IPS-20b (cell line): ENCODE data around the gene C1orf159.
"Not testable (repeated sequence)": the region's sequence is repeated elsewhere in the genome, so short reads cannot be mapped to it uniquely, and the experiment has no call there.

Source experiments
- H3K27ac ChIP-seq: one replicate; pipeline ENCODE4 v1.5.1; 2013; ENCODE audit warnings: low read length
- H3K27me3 ChIP-seq: 2 replicates; pipeline ENCODE4 v1.6.1; 2013; ENCODE audit warnings: mild to moderate bottlenecking, low read length, inconsistent platforms; ENCODE audit not compliant: insufficient read depth
- H3K36me3 ChIP-seq: 2 replicates; pipeline ENCODE4 v1.6.1; 2013; ENCODE audit warnings: low read depth, mild to moderate bottlenecking, inconsistent platforms, low read length, moderate library complexity; ENCODE audit not compliant: insufficient read depth
- H3K4me1 ChIP-seq: 2 replicates; pipeline ENCODE4 v1.6.1; 2013; ENCODE audit warnings: mild to moderate bottlenecking, control low read depth, inconsistent platforms, low read length, moderate library complexity; ENCODE audit not compliant: insufficient read depth
- H3K4me3 ChIP-seq: 2 replicates; pipeline ENCODE4 v1.5.1; 2013; ENCODE audit warnings: mild to moderate bottlenecking, low read length, inconsistent platforms
- H3K9ac ChIP-seq: 2 replicates; pipeline ENCODE4 v1.6.1; 2013; ENCODE audit warnings: low read depth, mild to moderate bottlenecking, inconsistent platforms, low read length, moderate library complexity
- H3K9me3 ChIP-seq: 2 replicates; pipeline ENCODE4 v1.6.1; 2013; ENCODE audit warnings: mild to moderate bottlenecking, low read depth, low read length, inconsistent platforms; ENCODE audit not compliant: insufficient read depth

The C1orf159 gene

GRCh38 chr1:1148569-1148968, 32.7 kb upstream of the C1orf159 start:
- H3K27me3 ChIP-seq: no peaks in the 10 kb centered on the region
- H3K9me3 ChIP-seq: peaks cover 5% of the 10 kb centered on the region
- no peak overlapping the region for H3K4me3 ChIP-seq
- no peak overlapping the region for H3K9ac ChIP-seq
- no peaks in the 10 kb centered on the region for H3K36me3 ChIP-seq
- H3K4me1 ChIP-seq: no peaks in the 10 kb centered on the region
- H3K27ac ChIP-seq: no peak overlapping the region

GRCh38 chr1:1148061-1148460, 32.2 kb upstream of the C1orf159 start:
- H3K9me3 ChIP-seq: peaks cover 4% of the 10 kb centered on the region; the same call in 1 of the 2 replicates
- H3K27me3 ChIP-seq: no peaks in the 10 kb centered on the region
- no peaks in the 10 kb centered on the region for H3K36me3 ChIP-seq
- H3K27ac ChIP-seq: no peak overlapping the region
- no peak overlapping the region for H3K9ac ChIP-seq
- no peaks in the 10 kb centered on the region for H3K4me1 ChIP-seq
- H3K4me3 ChIP-seq: no peak overlapping the region

GRCh38 chr1:1146596-1146995, 30.7 kb upstream of the C1orf159 start:
- Histone ChIP-seq H3K9ac (no peak overlapping the region), H3K36me3 (no peaks in the 10 kb centered on the region), H3K4me1 (no peaks in the 10 kb centered on the region), H3K9me3 (no peaks in the 10 kb centered on the region), H3K27ac (no peak overlapping the region), H3K27me3 (no peaks in the 10 kb centered on the region), H3K4me3 (no peak overlapping the region)

- Histone ChIP-seq H3K9ac (no peak overlapping the region), H3K36me3 (no peaks in the 10 kb centered on the region), H3K27me3 (no peaks in the 10 kb centered on the region), H3K4me1 (no peaks in the 10 kb centered on the region), H3K4me3 (no peak overlapping the region), H3K27ac (no peak overlapping the region), H3K9me3 (no peaks in the 10 kb centered on the region)
Measured at GRCh38 chr1:1146026-1146425, 30.1 kb upstream of the C1orf159 start.

- H3K36me3 ChIP-seq: no peaks in the 10 kb centered on the region
- H3K27ac ChIP-seq: no peak overlapping the region
- H3K9ac ChIP-seq: no peak overlapping the region
- no peaks in the 10 kb centered on the region for H3K27me3 ChIP-seq
- no peaks in the 10 kb centered on the region for H3K4me1 ChIP-seq
- H3K4me3 ChIP-seq: no peak overlapping the region
- H3K9me3 ChIP-seq: no peaks in the 10 kb centered on the region
Measured at GRCh38 chr1:1145547-1145914, 29.6 kb upstream of the C1orf159 start.

GRCh38 chr1:1144843-1145546, 29.1 kb upstream of the C1orf159 start:
- H3K9me3 ChIP-seq: no peaks in the 10 kb centered on the region
- no peak overlapping the region for H3K9ac ChIP-seq
- no peak overlapping the region for H3K4me3 ChIP-seq
- H3K27ac ChIP-seq: no peak overlapping the region
- no peaks in the 10 kb centered on the region for H3K4me1 ChIP-seq
- H3K27me3 ChIP-seq: no peaks in the 10 kb centered on the region
- H3K36me3 ChIP-seq: no peaks in the 10 kb centered on the region

GRCh38 chr1:1144122-1144842, 28.4 kb upstream of the C1orf159 start:
- Histone ChIP-seq H3K9me3 (no peaks in the 10 kb centered on the region), H3K4me1 (no peaks in the 10 kb centered on the region), H3K27ac (no peak overlapping the region), H3K4me3 (no peak overlapping the region), H3K36me3 (no peaks in the 10 kb centered on the region), H3K27me3 (no peaks in the 10 kb centered on the region), H3K9ac (no peak overlapping the region)

GRCh38 chr1:1143636-1144035, 27.7 kb upstream of the C1orf159 start:
- H3K27me3 ChIP-seq: no peaks in the 10 kb centered on the region
- H3K9me3 ChIP-seq: no peaks in the 10 kb centered on the region
- no peaks in the 10 kb centered on the region for H3K36me3 ChIP-seq
- H3K9ac ChIP-seq: no peak overlapping the region
- no peaks in the 10 kb centered on the region for H3K4me1 ChIP-seq
- no peak overlapping the region for H3K4me3 ChIP-seq
- H3K27ac ChIP-seq: no peak overlapping the region

- Histone ChIP-seq H3K4me1 (no peaks in the 10 kb centered on the region), H3K9me3 (no peaks in the 10 kb centered on the region)
Measured at GRCh38 chr1:1142844-1143243, 27.0 kb upstream of the C1orf159 start.

GRCh38 chr1:1142352-1142751, 26.5 kb upstream of the C1orf159 start:
- not testable (repeated sequence) for H3K27me3 ChIP-seq, H3K9ac ChIP-seq, H3K4me1 ChIP-seq

More at GRCh38 chr1:1142844-1143243, 27.0 kb upstream of the C1orf159 start:
- H3K27ac ChIP-seq: no peak overlapping the region
- no peak overlapping the region for H3K9ac ChIP-seq
- no peak overlapping the region for H3K4me3 ChIP-seq
- H3K27me3 ChIP-seq: peaks cover 1% of the 10 kb centered on the region; the same call in 1 of the 2 replicates
- no peaks in the 10 kb centered on the region for H3K36me3 ChIP-seq

GRCh38 chr1:1141911-1142250, 26.0 kb upstream of the C1orf159 start:
- Histone ChIP-seq H3K27me3 (peaks cover 7% of the 10 kb centered on the region; the same call in 1 of the 2 replicates), H3K4me3 (no peak overlapping the region), H3K36me3 (no peaks in the 10 kb centered on the region), H3K9me3 (no peaks in the 10 kb centered on the region), H3K27ac (no peak overlapping the region), H3K4me1 (no peaks in the 10 kb centered on the region), H3K9ac (no peak overlapping the region)

More at GRCh38 chr1:1142352-1142751, 26.5 kb upstream of the C1orf159 start:
- not testable (repeated sequence) for H3K9me3 ChIP-seq, H3K4me3 ChIP-seq, H3K36me3 ChIP-seq, H3K27ac ChIP-seq

- no peak overlapping the region for H3K4me3 ChIP-seq
- H3K27ac ChIP-seq: no peak overlapping the region
- H3K9me3 ChIP-seq: no peaks in the 10 kb centered on the region
- no peak overlapping the region for H3K9ac ChIP-seq
- H3K36me3 ChIP-seq: no peaks in the 10 kb centered on the region
- peaks cover 10% of the 10 kb centered on the region; the same call in 1 of the 2 replicates for H3K27me3 ChIP-seq
- no peaks in the 10 kb centered on the region for H3K4me1 ChIP-seq
Measured at GRCh38 chr1:1141244-1141910, 25.5 kb upstream of the C1orf159 start.
